ENCODE data around the gene C1orf74. TPM values are rescaled to one million over a fixed set of nuclear protein-coding genes. Genes with fewer than 3 reads are reported as not detected.

Gene C1orf74
- total and polyA plus RNA-seq, 7 experiments from 2014 or later = 0.31 to 1.5 (median 0.74) TPM

DNA sequence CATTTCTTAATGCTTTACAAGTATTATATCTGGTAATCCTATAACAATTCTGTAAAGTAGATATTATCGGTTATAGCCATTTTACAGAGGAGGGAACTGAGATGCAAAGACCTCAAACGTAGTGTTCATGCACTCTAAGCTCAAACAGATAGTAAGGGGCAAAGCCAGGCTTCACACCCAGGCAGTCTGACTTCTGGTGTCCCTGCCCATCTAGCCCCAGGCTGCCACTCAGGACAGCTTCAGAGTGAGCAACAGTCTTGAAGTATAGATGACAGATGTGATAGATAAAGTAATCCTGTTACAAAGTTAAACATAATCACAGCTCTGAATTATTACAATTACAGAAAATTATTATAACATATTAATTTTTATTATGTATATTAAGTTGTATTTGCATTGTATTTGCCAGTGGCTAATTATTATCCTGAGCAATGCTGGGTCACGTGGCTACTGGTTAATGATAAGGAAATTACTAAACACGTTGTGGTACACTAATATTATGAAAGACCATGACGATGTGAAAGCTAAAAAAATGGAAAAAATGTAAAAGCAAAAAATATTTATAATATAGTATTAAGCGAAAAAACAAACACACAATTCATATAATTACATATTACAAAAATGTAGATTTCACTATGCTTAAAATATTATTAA lies 34.6 kb downstream of the C1orf74 start:
- Mint-ChIP-seq H3K36me3 (peaks cover 0 to 4% (median 0%) of the 10 kb centered on the region in 5 donors), H3K9me3 (no peaks in the 10 kb centered on the region), H3K27me3 (no peaks in the 10 kb centered on the region), H3K4me3 (peak overlapping the region in 4 of 10 donors; percentile 37 to 71 (median 44)), H3K27ac (peak overlapping the region in 8 of 9 donors; percentile 18 to 90 (median 72)), H3K4me1 (peaks cover 44 to 78% (median 69%) of the 10 kb centered on the region in 7 donors)
- POLR2A ChIA-PET = interaction anchor here (0.6 to 37.2 kb wide), 5 partner anchors 12 to 1960 kb away, joined by 3 to 1558 read pairs (median 5); partner anchors contain the start of gene C1orf74
- no peaks in the 10 kb centered on the region for H3K27me3 ChIP-seq (ENCODE audit: control insufficient read depth in 2 of 2, insufficient read depth in 2 of 2, low read length in 2 of 2)
- CTCF ChIA-PET = interaction anchor here (0.8 to 3.0 kb wide), 11 partner anchors 10 to 167 kb away, joined by 3 to 52 read pairs (median 10); no protein-coding TSS in a partner anchor
- ATAC-seq (no peak), DNase-seq (no peak)
- intact Hi-C loops (cut with micrococcal nuclease) = loop anchor here in 1 of 2 donors (2.0 to 10.0 kb wide), 3 partner anchors 77 to 1505 kb away; partner anchors contain the start of gene RCOR3
- no peaks in the 10 kb centered on the region for H3K9me3 ChIP-seq (ENCODE audit: control insufficient read depth in 2 of 3, low read length in 3 of 3)
- H3K4me1 ChIP-seq (ENCODE audit: control insufficient read depth in 2 of 2, insufficient read depth in 2 of 2, low read length in 2 of 2) = peaks cover 46 to 49% of the 10 kb centered on the region in 2 donors
- no peaks in the 10 kb centered on the region for H3K36me3 ChIP-seq (ENCODE audit: control insufficient read depth in 2 of 3, insufficient read depth in 3 of 3, low read length in 3 of 3)
- H3K4me3 ChIP-seq (ENCODE audit: low read length) = no peak overlapping the region
- H3K27ac ChIP-seq (ENCODE audit: low read depth, low read length) = no peak overlapping the region

DNA sequence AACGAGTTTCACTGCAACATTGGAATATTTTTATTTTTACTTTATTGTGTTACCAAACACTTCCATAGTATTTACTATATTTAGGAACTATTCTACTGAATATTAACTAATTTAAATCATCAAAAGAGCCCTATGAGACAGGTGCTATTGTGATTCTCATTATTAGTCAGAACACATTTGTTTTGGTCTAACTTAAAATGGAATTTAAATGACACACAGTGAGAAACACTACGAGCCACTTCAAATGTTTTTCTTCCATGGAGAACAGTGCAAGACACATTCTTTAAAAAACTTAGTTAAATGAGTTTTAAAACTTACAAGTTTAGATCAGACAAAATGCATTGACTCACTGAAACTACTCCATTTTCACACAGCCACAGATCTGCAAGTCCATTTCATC lies 35.2 kb downstream of the C1orf74 start:
- Mint-ChIP-seq H3K27ac (peak overlapping the region in 8 of 9 donors; percentile 18 to 86 (median 68)), H3K36me3 (peaks cover 0 to 4% (median 0%) of the 10 kb centered on the region in 5 donors), H3K9me3 (no peaks in the 10 kb centered on the region), H3K4me3 (peak overlapping the region in 5 of 10 donors; percentile 37 to 93 (median 49)), H3K4me1 (peaks cover 40 to 74% (median 66%) of the 10 kb centered on the region in 7 donors), H3K27me3 (no peaks in the 10 kb centered on the region)
- H3K4me1 ChIP-seq (ENCODE audit: control insufficient read depth in 2 of 2, insufficient read depth in 2 of 2, low read length in 2 of 2) = peaks cover 46 to 47% of the 10 kb centered on the region in 2 donors
- ATAC-seq = no peak
- H3K4me3 ChIP-seq (ENCODE audit: low read length) = no peak overlapping the region
- no peaks in the 10 kb centered on the region for H3K27me3 ChIP-seq (ENCODE audit: control insufficient read depth in 2 of 2, insufficient read depth in 2 of 2, low read length in 2 of 2)
- H3K27ac ChIP-seq (ENCODE audit: low read depth, low read length) = no peak overlapping the region
- intact Hi-C loops (cut with micrococcal nuclease) = loop anchor here in 1 of 2 donors (2.0 to 5.0 kb wide), 2 partner anchors 77 to 98 kb away; no protein-coding TSS in a partner anchor
- ChIA-PET POLR2A (interaction anchor here (1.3 to 37.2 kb wide), 5 partner anchors 8 to 76 kb away, joined by 5 to 1558 read pairs (median 8); partner anchors contain the start of gene C1orf74), CTCF (interaction anchor here (0.7 to 3.0 kb wide), 19 partner anchors 10 to 183 kb away, joined by 3 to 52 read pairs (median 7); no protein-coding TSS in a partner anchor)
- no peak for DNase-seq
- no peaks in the 10 kb centered on the region for H3K9me3 ChIP-seq (ENCODE audit: control insufficient read depth in 2 of 3, low read length in 3 of 3)
- H3K36me3 ChIP-seq (ENCODE audit: control insufficient read depth in 2 of 3, insufficient read depth in 3 of 3, low read length in 3 of 3) = no peaks in the 10 kb centered on the region

DNA sequence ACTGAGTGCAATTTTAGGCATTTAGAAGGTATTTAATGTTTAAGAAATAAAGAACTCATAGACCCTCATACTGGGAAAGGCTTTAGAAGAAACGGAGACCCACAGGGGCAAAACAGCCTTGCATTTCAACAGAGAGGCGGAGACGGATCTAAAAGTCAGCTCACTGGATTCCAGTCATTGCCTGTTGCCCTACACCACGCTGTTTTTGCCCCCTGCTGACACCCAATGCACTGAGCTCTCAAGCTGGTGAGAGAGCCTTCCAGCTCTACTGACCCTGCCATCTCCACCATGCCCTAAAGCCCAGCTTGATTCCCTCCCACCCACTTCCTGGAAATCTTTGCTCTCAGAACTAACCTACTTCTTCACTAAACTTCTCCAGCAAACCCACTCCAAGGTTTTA lies 35.7 kb downstream of the C1orf74 start:
- H3K36me3 Mint-ChIP-seq = peaks cover 0 to 4% (median 0%) of the 10 kb centered on the region in 5 donors
- ChIA-PET CTCF (interaction anchor here (0.6 to 3.0 kb wide), 25 partner anchors 8 to 182 kb away, joined by 3 to 52 read pairs (median 6); partner anchors contain the start of genes CAMK1G and TRAF3IP3), POLR2A (interaction anchor here (1.3 to 37.2 kb wide), 5 partner anchors 8 to 77 kb away, joined by 5 to 1558 read pairs (median 8); partner anchors contain the start of gene C1orf74)
- no peaks in the 10 kb centered on the region for H3K9me3 ChIP-seq (ENCODE audit: control insufficient read depth in 2 of 3, low read length in 3 of 3)
- H3K4me1 Mint-ChIP-seq = peaks cover 35 to 68% (median 60%) of the 10 kb centered on the region in 7 donors
- ATAC-seq (no peak), DNase-seq (no peak)
- peak overlapping the region; percentile 87 to 99 (median 95) for H3K27ac Mint-ChIP-seq
- peaks cover 46 to 47% of the 10 kb centered on the region in 2 donors for H3K4me1 ChIP-seq (ENCODE audit: control insufficient read depth in 2 of 2, insufficient read depth in 2 of 2, low read length in 2 of 2)
- H3K4me3 ChIP-seq (ENCODE audit: low read length) = peak overlapping the region; percentile 76
- H3K27ac ChIP-seq (ENCODE audit: low read depth, low read length) = peak overlapping the region; percentile 73
- intact Hi-C loops (cut with micrococcal nuclease) = loop anchor here (1.0 to 5.0 kb wide), 10 partner anchors 8 to 179 kb away; partner anchors contain the start of genes TRAF3IP3 (in 2 of the 2) and C1orf74 (in 1 of the 2)
- H3K4me3 Mint-ChIP-seq = peak overlapping the region; percentile 61 to 95 (median 91)
- H3K36me3 ChIP-seq (ENCODE audit: control insufficient read depth in 2 of 3, insufficient read depth in 3 of 3, low read length in 3 of 3) = no peaks in the 10 kb centered on the region
- H3K9me3 Mint-ChIP-seq = no peaks in the 10 kb centered on the region
- no peaks in the 10 kb centered on the region for H3K27me3 Mint-ChIP-seq
- H3K27me3 ChIP-seq (ENCODE audit: control insufficient read depth in 2 of 2, insufficient read depth in 2 of 2, low read length in 2 of 2) = no peaks in the 10 kb centered on the region

DNA sequence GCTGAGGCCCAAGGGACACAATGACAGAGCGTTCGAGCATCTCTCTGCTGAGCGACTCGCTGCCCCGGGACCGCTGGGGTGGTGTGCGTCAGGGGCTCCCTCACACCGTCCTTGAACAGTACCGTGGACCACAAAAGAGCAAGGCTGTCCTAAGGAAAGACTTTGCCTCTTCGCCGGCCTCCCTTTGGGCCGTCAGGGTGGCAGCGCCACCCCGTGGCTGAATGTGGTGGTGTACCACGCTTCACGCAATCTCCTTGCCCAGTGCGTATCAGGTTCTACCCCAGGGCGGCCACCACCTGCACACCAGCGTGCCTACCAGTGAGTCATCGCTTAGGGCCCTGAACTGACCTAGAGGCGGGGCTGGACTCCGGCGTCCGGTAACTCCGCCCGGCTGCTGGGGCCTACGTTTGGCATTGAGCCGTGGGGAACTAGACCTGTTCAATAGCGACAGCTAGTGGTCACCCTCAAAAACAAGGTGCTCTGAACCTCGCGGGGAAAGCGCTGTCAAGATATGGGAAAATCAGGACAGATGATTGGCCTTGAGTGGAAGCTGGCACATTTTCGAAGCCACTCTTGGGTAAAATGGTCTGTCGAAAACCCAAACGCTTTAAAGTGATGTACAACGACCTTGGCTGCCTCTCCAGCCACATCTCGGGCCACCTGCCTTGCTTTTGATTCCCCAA lies 36.6 kb downstream of the C1orf74 start:
- ATAC-seq = peak; percentile 96
- Histone ChIP-seq H3K27ac (ENCODE audit: low read depth, low read length) (peak overlapping the region; percentile 73), H3K27me3 (ENCODE audit: control insufficient read depth in 2 of 2, insufficient read depth in 2 of 2, low read length in 2 of 2) (no peaks in the 10 kb centered on the region), H3K4me3 (ENCODE audit: low read length) (peak overlapping the region; percentile 76), H3K4me1 (ENCODE audit: control insufficient read depth in 2 of 2, insufficient read depth in 2 of 2, low read length in 2 of 2) (peaks cover 43 to 44% of the 10 kb centered on the region in 2 donors), H3K36me3 (ENCODE audit: control insufficient read depth in 2 of 3, insufficient read depth in 3 of 3, low read length in 3 of 3) (no peaks in the 10 kb centered on the region), H3K9me3 (ENCODE audit: control insufficient read depth in 2 of 3, low read length in 3 of 3) (no peaks in the 10 kb centered on the region)
- Mint-ChIP-seq H3K9me3 (no peaks in the 10 kb centered on the region), H3K4me1 (peaks cover 31 to 74% (median 55%) of the 10 kb centered on the region in 7 donors), H3K4me3 (peak overlapping the region; percentile 76 to 95 (median 92)), H3K36me3 (peaks cover 0 to 4% (median 0%) of the 10 kb centered on the region in 5 donors), H3K27ac (peak overlapping the region; percentile 87 to 99 (median 95)), H3K27me3 (no peaks in the 10 kb centered on the region)
- peak; percentile 73 to 90 (median 82) for DNase-seq
- intact Hi-C loops (cut with micrococcal nuclease) = loop anchor here (1.0 to 5.0 kb wide), 11 partner anchors 9 to 178 kb away; partner anchors contain the start of genes TRAF3IP3 (in 2 of the 2) and C1orf74 (in 1 of the 2)
- CTCF ChIA-PET = interaction anchor here (0.6 to 3.0 kb wide), 25 partner anchors 9 to 179 kb away, joined by 3 to 52 read pairs (median 6); partner anchors contain the start of genes CAMK1G and TRAF3IP3
- POLR2A ChIA-PET = interaction anchor here (0.6 to 37.2 kb wide), 5 partner anchors 9 to 104 kb away, joined by 4 to 1558 read pairs (median 8); partner anchors contain the start of gene C1orf74

DNA sequence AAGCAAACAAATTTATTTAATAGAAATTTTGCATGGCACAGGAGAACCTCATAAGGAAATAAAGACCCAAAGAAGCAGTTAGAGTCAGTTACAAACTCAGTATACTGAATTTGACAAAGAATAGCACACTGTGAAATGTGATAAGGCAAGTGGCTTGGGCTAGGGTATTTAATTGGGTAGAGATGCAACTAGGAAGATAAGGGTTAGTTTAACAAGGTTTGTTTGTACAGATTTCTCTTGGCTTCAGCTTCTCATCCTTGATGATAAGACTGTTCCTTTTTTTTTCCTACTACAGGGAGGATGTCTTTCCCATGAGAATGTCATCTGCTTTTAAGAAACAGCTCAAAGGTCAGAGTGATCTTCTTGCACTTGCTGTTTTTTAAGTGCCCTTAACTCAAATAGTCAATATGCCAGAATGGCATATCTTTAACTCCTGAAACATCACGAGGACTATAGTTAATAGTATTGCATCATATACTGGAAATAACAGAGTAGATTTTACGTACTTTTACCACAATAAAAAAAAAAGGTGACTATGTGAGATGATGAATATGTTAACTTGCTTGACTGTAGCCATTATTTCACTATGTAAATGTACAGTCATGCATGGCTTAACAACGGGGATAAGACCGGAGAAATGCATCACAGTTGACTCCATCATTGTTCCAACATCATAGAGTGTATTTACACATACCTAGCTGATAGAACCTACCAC lies 37.8 kb downstream of the C1orf74 start:
- Histone ChIP-seq H3K27me3 (ENCODE audit: control insufficient read depth in 2 of 2, insufficient read depth in 2 of 2, low read length in 2 of 2) (no peaks in the 10 kb centered on the region), H3K9me3 (ENCODE audit: control insufficient read depth in 2 of 3, low read length in 3 of 3) (no peaks in the 10 kb centered on the region), H3K36me3 (ENCODE audit: control insufficient read depth in 2 of 3, insufficient read depth in 3 of 3, low read length in 3 of 3) (no peaks in the 10 kb centered on the region), H3K4me1 (ENCODE audit: control insufficient read depth in 2 of 2, insufficient read depth in 2 of 2, low read length in 2 of 2) (peaks cover 32 to 33% of the 10 kb centered on the region in 2 donors), H3K27ac (ENCODE audit: low read depth, low read length) (no peak overlapping the region), H3K4me3 (ENCODE audit: low read length) (no peak overlapping the region)
- CTCF ChIA-PET = interaction anchor here (0.8 to 2.4 kb wide), 4 partner anchors 10 to 147 kb away, joined by 3 to 14 read pairs (median 8); partner anchors contain the start of gene TRAF3IP3
- Mint-ChIP-seq H3K27me3 (no peaks in the 10 kb centered on the region), H3K9me3 (no peaks in the 10 kb centered on the region), H3K27ac (peak overlapping the region in 6 of 9 donors; percentile 7 to 97 (median 94)), H3K4me3 (peak overlapping the region in 1 of 10 donors; percentile 92), H3K4me1 (peaks cover 26 to 72% (median 48%) of the 10 kb centered on the region in 7 donors), H3K36me3 (no peaks in the 10 kb centered on the region)
- POLR2A ChIA-PET = interaction anchor here (0.6 to 37.2 kb wide), 3 partner anchors 9 to 174 kb away, joined by 3 to 1558 read pairs (median 5); partner anchors contain the start of genes C1orf74 and TRAF3IP3
- DNase-seq = no peak
- ATAC-seq = no peak
- intact Hi-C loops (cut with micrococcal nuclease) = loop anchor here in 1 of 2 donors (1.0 to 5.0 kb wide), 6 partner anchors 53 to 177 kb away; no protein-coding TSS in a partner anchor

Measured in naive thymus-derived CD4-positive, alpha-beta T cell (primary cell).